B cell (primary cell): ENCODE results near the gene ZFAND4. TPM values are rescaled to one million over a fixed set of nuclear protein-coding genes. Genes with fewer than 3 reads are reported as not detected.
"Not testable (repeated sequence)": the region's sequence is repeated elsewhere in the genome, so short reads cannot be mapped to it uniquely, and the experiment has no call there.

ENCODE experiments used
- ATAC-seq: fragments of 200-7000 bp; cut with Tn5 transposase; one replicate; pipeline ENCODE4 v1.10.0; 2021; ENCODE audit warnings: low read depth, mild to moderate bottlenecking, moderate number of reproducible peaks, moderate library complexity
- CTCF ChIA-PET: fragments of 350-600 bp; sonication (Branson Sonifier 250); formaldehyde crosslinking; loops from one replicate; lab custom pipeline; 2021; ENCODE audit warnings: antibody characterized with exemption, inconsistent platforms; lab: Charles Lee
- POLR2A ChIA-PET: fragments of 350-600 bp; sonication (Branson Sonifier 250); formaldehyde crosslinking; loops from one replicate; lab custom pipeline; 2021; ENCODE audit warnings: antibody characterized with exemption; lab: Charles Lee
- DNase-seq: peaks from one replicate; pipeline ENCODE4 v3.0.0; 2013
- H2AFZ ChIP-seq: 2 replicates; pipeline ENCODE4 v1.6.1; 2012; ENCODE audit warnings: mild to moderate bottlenecking, low read depth, low read length; ENCODE audit not compliant: insufficient read depth, poor library complexity, severe bottlenecking
- H3K27ac ChIP-seq, 2 donors: 1 replicate in 1 of 2; 2 replicates in 1 of 2; pipeline ENCODE4 v1.5.1; 2012 to 2013; ENCODE audit warnings: low read length in 2 of 2, mild to moderate bottlenecking in 2 of 2, moderate library complexity in 1 of 2
- H3K27me3 ChIP-seq, 4 experiments: fragments of 200-600 bp in 1 of 4; sonication (generic) in 1 of 4; replicated peaks in 1 of 4; 1 replicate in 2 of 4; 2 replicates in 2 of 4; pipeline versions ENCODE4 v1.6.1 to v1.7.0; 2013 to 2016; ENCODE audit warnings: low read length in 3 of 4, mild to moderate bottlenecking in 2 of 4, mixed read lengths in 1 of 4, moderate library complexity in 1 of 4; ENCODE audit not compliant: insufficient read depth in 4 of 4, control insufficient read depth in 3 of 4; ENCODE audit errors: control extremely low read depth in 1 of 4
- H3K36me3 ChIP-seq, 2 experiments: replicated peaks in 1 of 2; 1 replicate in 1 of 2; 2 replicates in 1 of 2; pipeline versions ENCODE4 v1.6.1 to v1.7.1; 2013; ENCODE audit warnings: low read length in 1 of 2; ENCODE audit not compliant: insufficient read depth in 2 of 2, control insufficient read depth in 1 of 2; ENCODE audit errors: control extremely low read depth in 1 of 2, extremely low read depth in 1 of 2
- H3K4me1 ChIP-seq, 2 donors: fragments of 200-600 bp in 1 of 2; sonication (generic) in 1 of 2; 1 replicate in 1 of 2; 2 replicates in 1 of 2; pipeline versions ENCODE4 v1.5.1 to v1.6.1; 2013 to 2017; ENCODE audit warnings: low read length in 2 of 2; ENCODE audit not compliant: control insufficient read depth in 2 of 2, insufficient read depth in 2 of 2
- H3K4me2 ChIP-seq: replicated peaks from 2 replicates; pipeline ENCODE3; 2012; ENCODE audit warnings: mild to moderate bottlenecking, low read depth, low read length; ENCODE audit not compliant: poor library complexity, severe bottlenecking
- H3K4me3 ChIP-seq, 5 experiments: fragments of 200-600 bp in 1 of 5; sonication (generic) in 1 of 5; 1 replicate in 3 of 5; 2 replicates in 2 of 5; pipeline versions ENCODE4 v1.5.1 to v1.7.0; 2011 to 2016; ENCODE audit warnings: low read length in 4 of 5, mild to moderate bottlenecking in 4 of 5, low read depth in 2 of 5, control low read depth in 1 of 5, moderate library complexity in 1 of 5; ENCODE audit not compliant: insufficient read depth in 1 of 5; ENCODE audit errors: control extremely low read depth in 1 of 5, extremely low read depth in 1 of 5
- H3K79me2 ChIP-seq: fragments of 200-600 bp; sonication (generic); one replicate; pipeline ENCODE4 v1.6.0; 2016; ENCODE audit warnings: low read length; ENCODE audit not compliant: control insufficient read depth, insufficient read depth
- H3K9ac ChIP-seq: fragments of 200-600 bp; sonication (generic); 2 replicates; pipeline ENCODE4 v1.6.1; 2017; ENCODE audit warnings: mild to moderate bottlenecking, low read length, moderate library complexity
- H3K9me3 ChIP-seq, 3 donors: one replicate each; pipeline versions ENCODE4 v1.6.1 to v1.7.1; 2013; ENCODE audit warnings: low read length in 2 of 3; ENCODE audit not compliant: control insufficient read depth in 2 of 3, insufficient read depth in 1 of 3; ENCODE audit errors: control extremely low read depth in 1 of 3
- H4K20me1 ChIP-seq: 2 replicates; pipeline ENCODE4 v1.6.0; 2012; ENCODE audit warnings: mild to moderate bottlenecking, low read length; ENCODE audit not compliant: insufficient read depth, control insufficient read depth, poor library complexity, severe bottlenecking
- H3K27ac Mint-ChIP-seq: one replicate; pipeline ENCODE4 v1.8.0; 2021; ENCODE audit warnings: mixed read lengths
- H3K27me3 Mint-ChIP-seq: one replicate; pipeline ENCODE4 v1.8.0; 2021; ENCODE audit warnings: mixed read lengths
- H3K4me1 Mint-ChIP-seq: one replicate; pipeline ENCODE4 v1.8.0; 2021; ENCODE audit warnings: mixed read lengths
- H3K4me3 Mint-ChIP-seq: one replicate; pipeline ENCODE4 v1.8.0; 2021; ENCODE audit warnings: mixed read lengths
- H3K9me3 Mint-ChIP-seq: one replicate; pipeline ENCODE4 v1.8.0; 2022; ENCODE audit warnings: mixed read lengths; ENCODE audit not compliant: insufficient read depth
- EZH2 ChIP-seq: IDR thresholded peaks from 2 replicates; pipeline ENCODE4 v1.6.1; 2012; ENCODE audit warnings: borderline replicate concordance, low read depth, mild to moderate bottlenecking, moderate library complexity, low read length; ENCODE audit not compliant: insufficient read depth, poor library complexity, severe bottlenecking
- WGBS: methylation state at CpG from one replicate; pipeline ENCODE4 v1.1.5; 2013; ENCODE audit warnings: missing lambda C conversion rate; ENCODE audit not compliant: insufficient coverage; 5-methylcytosine and 5-hydroxymethylcytosine counted together
- intact Hi-C: fragments of 100-400 bp; cut with micrococcal nuclease; formaldehyde crosslinking; loops from one replicate; pipeline ENCODE4 v1.10.0; 2022
- polyA minus RNA-seq: library from RNA; depleted of rRNA, polyadenylated mRNA; stranded (reverse); fragments of >200 nt; gene quantifications from 2 replicates; pipeline ENCODE4 v1.2.3, GENCODE V29; 2012
- polyA plus RNA-seq: library from polyadenylated mRNA; depleted of rRNA; stranded (reverse); fragments of >200 nt; gene quantifications from 2 replicates; pipeline ENCODE4 v1.2.3, GENCODE V29; 2012
- total RNA-seq, 2 donors: library from RNA; stranded (reverse); fragments of 120-200 nt in 1 of 2; gene quantifications; 1 replicate in 1 of 2; 2 replicates in 1 of 2; pipeline versions ENCODE4 v1.2.3 to v1.2.4, GENCODE V29; 2013 to 2022
- TF ChIP-seq, protein P1 (sequence below): fragments of 200-600 bp; IDR thresholded peaks from one replicate; pipeline ENCODE4 v1.8.0; 2022; ENCODE audit warnings: antibody characterized with exemption, mild to moderate bottlenecking

ZFAND4 gene
- total RNA-seq = 23.4 and 25.1 TPM in 2 replicates
- total RNA-seq (2013) = 26.7 TPM
- polyA plus RNA-seq = 7.9 and 10.9 TPM in 2 replicates
- 18.1 and 20.8 TPM in 2 replicates for polyA minus RNA-seq

- TF ChIP-seq, protein P1, sequence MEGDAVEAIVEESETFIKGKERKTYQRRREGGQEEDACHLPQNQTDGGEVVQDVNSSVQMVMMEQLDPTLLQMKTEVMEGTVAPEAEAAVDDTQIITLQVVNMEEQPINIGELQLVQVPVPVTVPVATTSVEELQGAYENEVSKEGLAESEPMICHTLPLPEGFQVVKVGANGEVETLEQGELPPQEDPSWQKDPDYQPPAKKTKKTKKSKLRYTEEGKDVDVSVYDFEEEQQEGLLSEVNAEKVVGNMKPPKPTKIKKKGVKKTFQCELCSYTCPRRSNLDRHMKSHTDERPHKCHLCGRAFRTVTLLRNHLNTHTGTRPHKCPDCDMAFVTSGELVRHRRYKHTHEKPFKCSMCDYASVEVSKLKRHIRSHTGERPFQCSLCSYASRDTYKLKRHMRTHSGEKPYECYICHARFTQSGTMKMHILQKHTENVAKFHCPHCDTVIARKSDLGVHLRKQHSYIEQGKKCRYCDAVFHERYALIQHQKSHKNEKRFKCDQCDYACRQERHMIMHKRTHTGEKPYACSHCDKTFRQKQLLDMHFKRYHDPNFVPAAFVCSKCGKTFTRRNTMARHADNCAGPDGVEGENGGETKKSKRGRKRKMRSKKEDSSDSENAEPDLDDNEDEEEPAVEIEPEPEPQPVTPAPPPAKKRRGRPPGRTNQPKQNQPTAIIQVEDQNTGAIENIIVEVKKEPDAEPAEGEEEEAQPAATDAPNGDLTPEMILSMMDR = peak; percentile 72
- no peak for TF ChIP-seq EZH2
- H3K4me1 ChIP-seq = peaks cover 7 to 14% of the 10 kb centered on the region in 2 donors
- CTCF ChIA-PET = interaction anchor here (0.6 to 4.0 kb wide), 22 partner anchors 18 to 720 kb away, joined by 3 to 90 read pairs (median 4); partner anchors contain the start of gene WASHC2C
- WGBS = under 1% methylated on average over 96 of the region's 96 CpGs
- peak within 1 kb of the TSS; percentile 48 to 85 (median 75) for H3K4me3 ChIP-seq
- DNase-seq (peak; percentile 97), ATAC-seq (peak; percentile 94)
- H3K36me3 ChIP-seq = no peaks in the 10 kb centered on the region
- peaks cover 0 to 7% (median 0%) of the 10 kb centered on the region in 3 donors for H3K9me3 ChIP-seq
- Mint-ChIP-seq H3K4me1 (peaks cover 30% of the 10 kb centered on the region), H3K27me3 (no peaks in the 10 kb centered on the region), H3K27ac (peak within 1 kb of the TSS; percentile 92), H3K4me3 (peak within 1 kb of the TSS; percentile 92), H3K9me3 (no peaks in the 10 kb centered on the region)
- H3K27ac ChIP-seq = peak within 1 kb of the TSS; percentile 85 to 90
- H3K9ac ChIP-seq = peak within 1 kb of the TSS; percentile 90
- no peaks in the 10 kb centered on the region for H3K27me3 ChIP-seq
- H4K20me1 ChIP-seq = no peaks in the 10 kb centered on the region
- peak within 1 kb of the TSS; percentile 99 for H2AFZ ChIP-seq
- intact Hi-C loops = loop anchor here (1.0 to 5.0 kb wide), 7 partner anchors 16 to 422 kb away; no protein-coding TSS in a partner anchor
- POLR2A ChIA-PET = interaction anchor here (0.7 to 1.1 kb wide), 4 partner anchors 56 to 600 kb away, joined by 3 to 5 read pairs (median 3); no protein-coding TSS in a partner anchor
- H3K79me2 ChIP-seq = peaks cover 25% of the 10 kb centered on the region
- H3K4me2 ChIP-seq = peak within 1 kb of the TSS; percentile 94
Measured at GRCh38 chr10:45672181-45673073, at the start of gene ZFAND4. Gene ZFAND4 (minus strand): TSS chr10:45672772. CDS start chr10:45663725, 9,047 bp downstream.

- H3K27me3 ChIP-seq, H3K79me2 ChIP-seq, H2AFZ ChIP-seq, H3K4me3 ChIP-seq, CTCF ChIA-PET, DNase-seq, H3K9ac ChIP-seq, H3K4me2 ChIP-seq, H4K20me1 ChIP-seq, H3K27ac ChIP-seq, H3K4me3 Mint-ChIP-seq, H3K27ac Mint-ChIP-seq, H3K9me3 ChIP-seq, H3K4me1 ChIP-seq, H3K9me3 Mint-ChIP-seq, H3K27me3 Mint-ChIP-seq, H3K36me3 ChIP-seq, H3K4me1 Mint-ChIP-seq, ATAC-seq, POLR2A ChIA-PET, intact Hi-C loops: not testable (repeated sequence)
- WGBS = no CpG with 5 or more reads among the region's 10 CpGs
Measured at GRCh38 chr10:45721503-45721902, 48.9 kb upstream of the ZFAND4 start.

DNA sequence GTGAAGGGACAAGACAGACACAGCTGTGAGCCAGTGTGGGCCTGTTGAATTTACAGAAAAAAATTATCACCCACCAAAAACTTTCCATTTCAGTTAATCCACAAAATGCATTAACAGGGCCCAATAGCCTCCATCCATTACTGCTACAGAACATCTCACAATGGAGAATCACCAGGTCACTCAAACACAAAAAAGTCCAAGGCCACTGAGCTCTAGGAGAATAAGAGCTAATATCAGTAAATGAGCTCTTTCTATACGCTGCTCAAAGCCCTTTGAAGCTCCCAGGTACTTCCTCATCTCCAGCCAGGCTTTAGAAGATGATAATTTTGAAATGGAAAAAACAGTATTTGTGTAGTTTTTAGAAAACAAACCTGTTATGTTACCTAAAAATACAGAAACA, 45.1 kb upstream of the ZFAND4 start:
- H3K36me3 ChIP-seq, H3K27me3 Mint-ChIP-seq, POLR2A ChIA-PET, CTCF ChIA-PET, H3K79me2 ChIP-seq, H3K27me3 ChIP-seq, H3K4me1 Mint-ChIP-seq, H2AFZ ChIP-seq, H3K4me2 ChIP-seq, H4K20me1 ChIP-seq, H3K9ac ChIP-seq, ATAC-seq, H3K4me3 ChIP-seq, H3K27ac Mint-ChIP-seq, H3K4me1 ChIP-seq, H3K4me3 Mint-ChIP-seq, H3K9me3 Mint-ChIP-seq, H3K27ac ChIP-seq, DNase-seq, H3K9me3 ChIP-seq, intact Hi-C loops: not testable (repeated sequence)
- no CpG with 5 or more reads among the region's 1 CpG for WGBS
